Neural cell (in vitro differentiated cells): ENCODE measurements around the gene TEDC2.

ENCODE experiments used
- EZH2 ChIP-seq: fragments of 200-600, 300-800 bp; shearing (Covaris generic), sonication (generic); IDR thresholded peaks from 2 replicates; pipeline ENCODE4 v1.6.1; 2014; ENCODE audit warnings: antibody characterized with exemption, low read length, borderline replicate concordance, mild to moderate bottlenecking; ENCODE audit not compliant: insufficient read depth, poor library complexity, severe bottlenecking
- TAF1 ChIP-seq: IDR thresholded peaks from 2 replicates; pipeline ENCODE4 v1.6.1; 2012; ENCODE audit warnings: low read depth
- TF ChIP-seq, protein P1 (sequence below): fragments of 450-650 bp; IDR thresholded peaks from 2 replicates; pipeline ENCODE4 v1.5.1; 2014; ENCODE audit warnings: antibody characterized with exemption, mild to moderate bottlenecking, moderate library complexity; ENCODE audit not compliant: poor library complexity, severe bottlenecking

DNA sequence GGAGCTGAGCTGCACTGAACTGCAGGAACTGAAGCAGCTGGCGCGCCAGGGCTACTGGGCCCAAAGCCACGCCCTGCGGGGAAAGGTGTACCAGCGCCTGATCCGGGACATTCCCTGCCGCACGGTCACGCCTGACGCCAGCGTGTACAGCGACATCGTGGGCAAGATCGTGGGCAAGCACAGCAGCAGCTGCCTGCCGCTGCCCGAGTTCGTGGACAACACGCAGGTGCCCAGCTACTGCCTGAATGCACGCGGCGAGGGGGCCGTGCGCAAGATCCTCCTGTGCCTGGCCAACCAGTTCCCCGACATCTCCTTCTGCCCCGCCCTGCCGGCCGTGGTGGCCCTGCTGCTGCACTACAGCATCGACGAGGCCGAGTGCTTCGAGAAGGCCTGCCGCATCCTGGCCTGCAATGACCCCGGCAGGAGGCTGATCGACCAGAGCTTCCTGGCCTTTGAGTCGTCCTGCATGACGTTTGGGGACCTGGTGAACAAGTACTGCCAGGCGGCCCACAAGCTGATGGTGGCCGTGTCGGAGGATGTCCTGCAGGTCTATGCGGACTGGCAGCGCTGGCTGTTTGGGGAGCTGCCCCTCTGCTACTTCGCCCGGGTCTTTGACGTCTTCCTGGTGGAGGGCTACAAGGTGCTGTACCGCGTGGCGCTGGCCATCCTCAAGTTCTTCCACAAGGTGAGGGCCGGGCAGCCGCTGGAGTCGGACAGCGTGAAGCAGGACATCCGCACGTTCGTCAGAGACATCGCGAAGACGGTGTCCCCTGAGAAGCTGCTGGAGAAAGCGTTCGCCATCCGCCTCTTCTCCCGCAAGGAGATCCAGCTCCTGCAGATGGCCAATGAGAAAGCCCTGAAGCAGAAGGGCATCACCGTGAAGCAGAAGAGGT is 36.6 kb downstream of the TEDC2 start:
- TF ChIP-seq, protein P1, sequence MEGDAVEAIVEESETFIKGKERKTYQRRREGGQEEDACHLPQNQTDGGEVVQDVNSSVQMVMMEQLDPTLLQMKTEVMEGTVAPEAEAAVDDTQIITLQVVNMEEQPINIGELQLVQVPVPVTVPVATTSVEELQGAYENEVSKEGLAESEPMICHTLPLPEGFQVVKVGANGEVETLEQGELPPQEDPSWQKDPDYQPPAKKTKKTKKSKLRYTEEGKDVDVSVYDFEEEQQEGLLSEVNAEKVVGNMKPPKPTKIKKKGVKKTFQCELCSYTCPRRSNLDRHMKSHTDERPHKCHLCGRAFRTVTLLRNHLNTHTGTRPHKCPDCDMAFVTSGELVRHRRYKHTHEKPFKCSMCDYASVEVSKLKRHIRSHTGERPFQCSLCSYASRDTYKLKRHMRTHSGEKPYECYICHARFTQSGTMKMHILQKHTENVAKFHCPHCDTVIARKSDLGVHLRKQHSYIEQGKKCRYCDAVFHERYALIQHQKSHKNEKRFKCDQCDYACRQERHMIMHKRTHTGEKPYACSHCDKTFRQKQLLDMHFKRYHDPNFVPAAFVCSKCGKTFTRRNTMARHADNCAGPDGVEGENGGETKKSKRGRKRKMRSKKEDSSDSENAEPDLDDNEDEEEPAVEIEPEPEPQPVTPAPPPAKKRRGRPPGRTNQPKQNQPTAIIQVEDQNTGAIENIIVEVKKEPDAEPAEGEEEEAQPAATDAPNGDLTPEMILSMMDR = no peak
- TF ChIP-seq EZH2 (no peak), TAF1 (no peak)
